GM10248 (cell line): ENCODE results near the gene CDCA4.

Experiments used
- CTCF ChIA-PET: fragments of 300-600 bp; sonication (Branson Sonifier 250); formaldehyde crosslinking; extraction: SDS; loops from one replicate; lab custom pipeline; 2021; ENCODE audit warnings: antibody characterized with exemption; lab: Yijun Ruan, JAX
- POLR2A ChIA-PET: fragments of 350-650 bp; sonication (Branson Sonifier 250); formaldehyde crosslinking; extraction: SDS; loops from one replicate; lab custom pipeline; 2020; ENCODE audit warnings: antibody characterized with exemption; lab: Yijun Ruan, JAX
- DNase-seq: peaks from one replicate; pipeline ENCODE4 v3.0.0; 2012; ENCODE audit errors: extremely low spot score
- TF ChIP-seq, protein P1 (sequence below): IDR thresholded peaks from 2 replicates; pipeline ENCODE4 v1.5.1; 2012; ENCODE audit warnings: mild to moderate bottlenecking, low read depth; ENCODE audit errors: extremely low read depth, missing control alignments, control extremely low read depth

Gene CDCA4

DNA sequence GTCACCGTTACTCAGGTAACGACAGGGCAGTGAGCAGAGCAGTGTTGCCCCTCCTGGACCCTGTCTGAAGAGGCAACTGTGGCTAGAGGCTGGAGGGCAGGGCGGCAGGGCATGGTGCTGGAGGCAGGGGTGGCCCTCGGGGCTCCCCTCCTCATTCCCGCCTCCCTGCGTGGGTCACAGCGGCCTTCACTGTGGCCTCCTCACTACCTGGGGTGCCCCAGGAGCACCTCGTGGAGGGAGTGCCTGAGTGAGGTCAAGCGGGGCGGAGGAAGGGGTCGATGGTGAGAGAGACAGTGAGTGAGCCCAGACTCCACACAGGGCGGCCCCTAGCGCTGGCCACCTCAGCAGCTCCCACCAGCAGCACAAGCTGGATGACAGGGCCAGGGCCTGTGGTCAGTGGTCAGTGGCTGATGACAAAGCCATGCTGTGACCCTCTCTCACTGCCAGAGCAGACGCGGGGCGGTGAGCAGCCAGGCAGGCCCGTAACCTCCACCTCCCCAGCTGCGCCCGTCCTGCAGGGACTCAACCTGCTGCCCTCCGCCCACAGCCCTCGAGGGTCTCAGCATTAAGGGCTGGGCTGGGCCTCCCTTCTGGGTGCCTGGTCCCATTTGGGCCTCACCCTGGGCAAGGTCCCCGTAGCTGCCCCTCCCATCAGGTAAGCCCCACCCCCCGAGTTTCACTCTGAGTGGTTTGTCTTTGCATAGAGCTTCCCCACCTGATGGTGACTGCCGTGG, 26.6 kb upstream of the CDCA4 start:
- peak; percentile 57 for DNase-seq
- ChIA-PET CTCF (interaction anchor here (0.8 to 12.9 kb wide), 6 partner anchors 12 to 73 kb away, joined by 3 to 177 read pairs (median 39); partner anchors contain the start of genes CDCA4, CLBA1 and GPR132), POLR2A (no interaction called here)
- TF ChIP-seq, protein P1, sequence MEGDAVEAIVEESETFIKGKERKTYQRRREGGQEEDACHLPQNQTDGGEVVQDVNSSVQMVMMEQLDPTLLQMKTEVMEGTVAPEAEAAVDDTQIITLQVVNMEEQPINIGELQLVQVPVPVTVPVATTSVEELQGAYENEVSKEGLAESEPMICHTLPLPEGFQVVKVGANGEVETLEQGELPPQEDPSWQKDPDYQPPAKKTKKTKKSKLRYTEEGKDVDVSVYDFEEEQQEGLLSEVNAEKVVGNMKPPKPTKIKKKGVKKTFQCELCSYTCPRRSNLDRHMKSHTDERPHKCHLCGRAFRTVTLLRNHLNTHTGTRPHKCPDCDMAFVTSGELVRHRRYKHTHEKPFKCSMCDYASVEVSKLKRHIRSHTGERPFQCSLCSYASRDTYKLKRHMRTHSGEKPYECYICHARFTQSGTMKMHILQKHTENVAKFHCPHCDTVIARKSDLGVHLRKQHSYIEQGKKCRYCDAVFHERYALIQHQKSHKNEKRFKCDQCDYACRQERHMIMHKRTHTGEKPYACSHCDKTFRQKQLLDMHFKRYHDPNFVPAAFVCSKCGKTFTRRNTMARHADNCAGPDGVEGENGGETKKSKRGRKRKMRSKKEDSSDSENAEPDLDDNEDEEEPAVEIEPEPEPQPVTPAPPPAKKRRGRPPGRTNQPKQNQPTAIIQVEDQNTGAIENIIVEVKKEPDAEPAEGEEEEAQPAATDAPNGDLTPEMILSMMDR, result no peak

- POLR2A ChIA-PET, result interaction anchor here (0.9 kb wide), 1 partner anchor 11 kb away, joined by 5 read pairs; no protein-coding TSS in a partner anchor
- peak; percentile 13 for DNase-seq
Measured at GRCh38 chr14:105046891-105047282, 26.0 kb upstream of the CDCA4 start.

DNA sequence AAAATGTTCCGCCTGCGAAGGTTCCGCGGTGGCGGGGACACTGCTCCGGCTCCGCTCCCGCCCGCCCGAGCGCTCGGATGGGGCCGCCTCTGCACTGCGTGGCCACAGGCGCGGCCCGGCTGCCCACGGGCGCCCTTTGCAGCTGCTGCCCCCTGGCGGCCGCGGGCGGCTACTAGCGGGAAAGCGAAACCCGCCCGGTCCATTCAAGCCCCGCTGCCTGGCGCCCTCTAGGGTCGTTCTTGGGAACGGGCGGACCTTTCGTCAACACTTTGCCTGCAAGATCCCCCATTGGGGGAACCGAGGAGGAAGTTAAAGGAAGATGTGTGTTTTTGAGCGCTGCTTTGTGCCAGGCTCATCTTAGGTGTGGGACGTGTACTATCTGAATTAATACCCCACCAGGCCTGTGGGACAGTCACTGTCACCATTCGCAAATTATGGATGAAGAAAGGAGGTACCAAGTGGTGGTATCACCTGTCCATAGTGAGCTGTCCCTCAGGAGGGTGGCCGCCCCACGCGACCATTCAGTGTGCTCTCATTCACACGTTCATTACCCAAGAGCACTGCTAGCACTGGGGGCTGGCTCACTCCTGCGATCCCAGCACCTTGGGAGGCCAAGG, 24.9 kb upstream of the CDCA4 start:
- DNase-seq, result peak; percentile 94
- POLR2A ChIA-PET, result interaction anchor here (0.6 to 0.9 kb wide), 4 partner anchors 9 to 503 kb away, joined by 4 to 8 read pairs (median 6); no protein-coding TSS in a partner anchor
- CTCF ChIA-PET, result interaction anchor here (0.6 to 12.9 kb wide), 35 partner anchors 10 to 246 kb away, joined by 3 to 177 read pairs (median 5); partner anchors contain the start of genes CDCA4, CLBA1, GPR132 and PLD4
- TF ChIP-seq, protein P1, result peak; percentile 100

More at GRCh38 chr14:105046891-105047282, 26.0 kb upstream of the CDCA4 start:
- CTCF ChIA-PET, result interaction anchor here (0.8 to 12.9 kb wide), 20 partner anchors 11 to 152 kb away, joined by 3 to 177 read pairs (median 14); partner anchors contain the start of genes CDCA4, CLBA1 and GPR132
- TF ChIP-seq, protein P1, result no peak

GRCh38 chr14:105043641-105044040, 22.8 kb upstream of the CDCA4 start:
- POLR2A ChIA-PET, result no interaction called here
- no peak for DNase-seq
- TF ChIP-seq, protein P1, result no peak
- CTCF ChIA-PET, result interaction anchor here (1.1 to 12.9 kb wide), 9 partner anchors 8 to 149 kb away, joined by 4 to 177 read pairs (median 30); partner anchors contain the start of genes CDCA4 and GPR132

DNA sequence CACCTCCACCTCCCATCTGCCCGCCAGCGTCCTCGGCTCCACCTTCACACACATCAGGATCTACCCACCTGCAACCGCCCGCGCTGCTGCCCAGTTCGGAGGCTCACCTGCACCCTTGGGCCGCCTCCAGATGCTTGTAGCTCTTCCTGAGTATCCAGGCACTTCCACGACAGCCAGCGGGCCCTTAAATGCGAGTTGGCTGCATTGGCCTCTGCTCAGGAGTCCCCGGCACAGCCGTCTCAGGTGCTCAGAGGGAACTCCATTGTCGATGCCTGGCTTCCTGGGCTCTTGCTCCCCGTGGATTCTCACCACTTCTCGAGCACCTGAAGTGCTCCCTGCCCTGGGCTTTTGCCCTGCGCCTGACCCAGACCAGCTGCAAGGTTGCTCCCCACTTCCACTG, 21.9 kb upstream of the CDCA4 start:
- no peak for DNase-seq
- ChIA-PET POLR2A (no interaction called here), CTCF (interaction anchor here (1.1 to 12.9 kb wide), 9 partner anchors 14 to 274 kb away, joined by 3 to 177 read pairs (median 5); partner anchors contain the start of gene GPR132)
- TF ChIP-seq, protein P1, result no peak

GRCh38 chr14:105041841-105042765, 21.2 kb upstream of the CDCA4 start:
- DNase-seq, result no peak
- ChIA-PET POLR2A (interaction anchor here (1.0 kb wide), 1 partner anchor 21 kb away, joined by 4 read pairs; the partner anchor contains the start of gene CDCA4), CTCF (interaction anchor here (0.7 to 12.9 kb wide), 9 partner anchors 10 to 273 kb away, joined by 3 to 177 read pairs (median 5); partner anchors contain the start of gene GPR132)
- TF ChIP-seq, protein P1, result no peak
